ENCODE data around the gene ARSG.

DNA sequence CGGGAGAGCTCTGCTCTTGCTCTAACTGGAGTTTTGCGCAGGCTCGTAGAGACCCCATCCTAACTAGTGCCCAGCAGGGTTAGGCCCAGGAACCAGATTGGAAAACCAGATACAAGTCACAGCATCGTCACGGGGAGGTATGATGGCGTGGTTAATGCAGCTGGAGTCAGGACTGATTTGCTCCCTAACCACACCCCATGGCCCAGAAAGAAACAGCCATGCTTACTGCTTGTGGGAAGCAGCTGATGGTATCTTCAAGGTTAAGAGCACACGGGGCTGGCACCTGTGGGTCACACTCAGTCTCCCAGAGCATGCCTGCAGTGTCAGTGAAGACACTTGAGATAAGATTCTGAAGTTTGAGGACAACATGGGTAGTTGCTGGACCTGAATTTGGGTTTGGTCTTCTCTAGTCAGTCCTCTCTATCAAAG, 105.8 kb downstream of the ARSG start:
- TF ChIP-seq CTCF (IDR thresholded peaks at IDR 0.05; ENCODE audit: insufficient read depth, low read length, poor library complexity, severe bottlenecking) (no peak), EZH2phosphoT487 (conservative IDR thresholded peaks at IDR 0.05; ENCODE audit: low read length) (no peak)

Data from SU-DHL-6 (cell line).